ENCODE measurements around the gene THOP1.
A peak's percentile ranks its signal among the peaks of the same experiment; 100 is the strongest.

The THOP1 gene

DNA sequence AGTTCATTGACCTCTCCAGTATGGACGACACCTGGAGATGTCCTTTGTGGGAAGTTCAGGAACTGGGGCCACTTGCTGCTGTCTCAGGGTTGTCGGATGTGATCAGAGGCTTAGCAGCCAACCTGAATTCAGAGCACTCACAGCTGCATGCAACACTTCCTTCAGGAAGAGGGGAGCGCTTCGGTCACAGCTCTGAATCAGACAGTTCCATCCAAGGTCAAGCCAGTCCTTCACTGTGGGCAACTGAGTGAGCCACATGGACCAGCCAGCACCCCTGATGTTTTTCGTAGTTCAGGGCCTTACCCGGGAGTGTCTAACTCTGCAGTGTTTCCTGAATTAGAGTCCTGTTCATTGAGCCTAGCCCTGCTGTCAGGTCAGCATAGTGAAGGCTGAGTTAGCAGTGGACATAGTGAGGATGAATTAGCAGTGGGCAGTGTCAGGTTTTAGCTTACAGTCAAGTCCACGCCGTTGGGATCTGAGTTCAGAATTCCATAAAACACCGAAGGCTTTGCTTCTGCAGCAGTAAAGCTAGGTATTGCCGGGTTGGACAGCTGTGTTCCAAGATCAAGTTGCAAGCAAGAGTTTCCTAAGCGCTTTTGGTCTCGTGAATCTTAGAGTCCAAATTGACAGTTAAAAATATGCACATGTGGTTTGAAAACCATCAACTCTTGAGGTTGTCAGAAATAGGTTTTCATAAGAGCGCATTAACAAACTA lies 61.0 kb downstream of the THOP1 start:
- TF ChIP-seq ZNF274 (IDR thresholded peaks at IDR 0.05; ENCODE audit: low read depth, low read length) = no peak
- H3K4me3 ChIP-seq (ENCODE audit: low read length) = no peak overlapping the region

- H3K4me3 ChIP-seq (ENCODE audit: low read length) = no peak overlapping the region
- no peak for TF ChIP-seq ZNF274 (IDR thresholded peaks at IDR 0.05; ENCODE audit: low read depth, low read length)
Measured at GRCh38 chr19:2847507-2847906, 62.2 kb downstream of the THOP1 start.

DNA sequence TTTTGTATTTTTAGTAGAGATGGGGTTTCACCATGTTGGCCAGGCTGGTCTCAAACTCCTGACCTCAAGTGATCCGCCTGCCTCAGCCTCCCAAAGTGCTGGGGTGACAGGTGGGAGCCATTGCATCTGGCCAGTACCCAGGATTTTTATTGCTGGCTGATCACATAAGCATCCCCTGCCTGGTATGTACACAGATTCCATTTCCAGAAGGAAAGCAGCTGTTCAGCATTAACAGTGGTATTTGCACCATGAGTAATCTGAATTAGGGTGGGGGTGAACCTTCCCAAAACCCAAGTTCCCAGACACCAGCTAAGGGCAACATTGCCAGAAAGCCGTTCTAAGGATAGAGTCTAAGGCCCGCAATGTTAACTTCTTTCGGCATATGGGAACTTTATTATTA lies 63.3 kb downstream of the THOP1 start:
- TF ChIP-seq ZNF274 (IDR thresholded peaks at IDR 0.05; ENCODE audit: low read depth, low read length) = no peak
- no peak overlapping the region for H3K4me3 ChIP-seq (ENCODE audit: low read length)

DNA sequence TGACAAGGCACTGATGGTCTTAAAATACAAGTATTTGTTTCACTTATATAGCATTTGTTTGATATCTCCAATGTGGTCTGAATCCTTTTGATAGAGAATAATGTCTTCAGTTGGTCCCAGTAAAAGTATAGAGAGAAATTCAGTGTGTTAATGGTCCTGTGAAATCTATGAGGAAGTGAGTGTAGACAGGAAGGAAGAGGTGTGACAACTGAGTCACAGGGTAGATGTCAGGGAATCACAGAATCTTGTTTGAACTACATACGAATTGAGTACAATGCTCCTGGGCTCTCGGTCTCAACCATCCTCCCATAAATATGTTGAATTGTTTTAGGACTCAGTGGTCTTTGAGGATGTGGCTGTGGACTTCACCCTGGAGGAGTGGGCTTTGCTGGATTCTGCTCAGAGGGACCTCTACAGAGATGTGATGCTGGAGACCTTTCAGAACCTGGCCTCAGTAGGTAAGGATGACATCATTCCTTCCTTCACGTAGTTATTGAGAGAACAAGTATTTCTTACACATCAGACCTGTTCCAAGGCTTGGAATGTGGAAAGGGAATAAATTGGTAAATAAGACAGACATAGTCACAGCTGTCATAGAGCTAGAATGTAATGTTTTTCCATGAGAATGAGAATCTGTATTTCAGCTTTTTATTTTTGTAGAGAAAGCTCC lies 65.1 kb downstream of the THOP1 start:
- TF ChIP-seq ZNF274 (IDR thresholded peaks at IDR 0.05; ENCODE audit: low read depth, low read length) = no peak
- H3K4me3 ChIP-seq (ENCODE audit: low read length) = no peak overlapping the region

- H3K4me3 ChIP-seq (ENCODE audit: low read length) = no peak overlapping the region
Measured at GRCh38 chr19:2852598-2852997, 67.3 kb downstream of the THOP1 start.

GRCh38 chr19:2853015-2853606 lies 67.8 kb downstream of the THOP1 start:
- TF ChIP-seq ZNF274 (IDR thresholded peaks at IDR 0.05; ENCODE audit: low read depth, low read length) = 0 out of 2 replicates have a peak, but pooled peaks have one; percentile 2
- H3K4me3 ChIP-seq (ENCODE audit: low read length) = no peak overlapping the region

More at GRCh38 chr19:2852598-2852997, 67.3 kb downstream of the THOP1 start:
- TF ChIP-seq ZNF274 (IDR thresholded peaks at IDR 0.05; ENCODE audit: low read depth, low read length) = 0 out of 2 replicates have a peak, but pooled peaks have one; percentile 14

DNA sequence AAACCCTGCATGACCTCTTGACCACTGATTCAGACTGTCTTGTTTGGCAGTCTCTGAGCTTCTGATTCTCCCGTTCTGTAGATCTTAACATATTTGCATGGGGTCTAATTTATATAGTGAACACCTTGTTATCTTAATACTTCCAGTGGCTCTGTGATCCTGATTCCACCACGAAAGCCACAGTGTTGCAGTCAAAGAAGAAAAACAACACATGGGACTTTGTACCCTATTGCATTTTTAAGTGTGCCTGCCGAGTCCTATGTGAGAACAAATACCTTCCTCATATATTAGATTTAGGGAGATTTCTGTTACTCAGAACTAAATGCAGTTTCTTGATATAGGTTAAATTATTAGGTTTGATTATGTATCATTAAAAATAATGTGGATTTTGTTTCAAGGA lies 69.5 kb downstream of the THOP1 start:
- TF ChIP-seq ZNF274 (IDR thresholded peaks at IDR 0.05; ENCODE audit: low read depth, low read length) = no peak
- H3K4me3 ChIP-seq (ENCODE audit: low read length) = no peak overlapping the region

DNA sequence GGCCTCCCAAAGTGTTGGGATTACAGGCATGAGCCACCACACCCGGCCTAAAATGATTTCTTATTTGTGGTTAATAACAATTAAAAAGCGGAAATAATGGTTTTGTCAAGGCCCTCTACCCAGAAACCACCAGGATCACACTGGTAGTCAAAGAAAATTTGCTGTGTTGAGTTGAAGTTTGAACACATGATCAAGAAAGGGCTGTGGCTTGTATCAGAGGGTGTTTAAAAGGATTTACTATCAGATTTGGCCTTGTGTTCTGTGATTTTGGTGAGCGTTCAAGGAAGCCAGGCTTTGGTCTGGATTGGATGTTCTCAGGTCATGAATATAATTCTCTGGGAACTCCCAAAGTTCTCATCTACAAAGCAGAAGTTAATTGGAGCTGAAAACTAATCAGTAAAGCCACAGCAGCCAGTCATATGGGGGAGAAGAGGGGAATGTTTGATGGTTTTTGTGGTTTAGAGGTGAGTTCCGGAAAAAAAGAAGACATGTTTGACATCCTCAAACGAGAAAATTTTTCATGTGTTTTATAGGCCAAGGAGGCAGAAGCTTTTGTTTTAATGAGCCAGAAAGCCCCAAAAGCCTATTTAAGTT lies 71.3 kb downstream of the THOP1 start:
- no peak overlapping the region for H3K4me3 ChIP-seq (ENCODE audit: low read length)
- TF ChIP-seq ZNF274 (IDR thresholded peaks at IDR 0.05; ENCODE audit: low read depth, low read length) = no peak

DNA sequence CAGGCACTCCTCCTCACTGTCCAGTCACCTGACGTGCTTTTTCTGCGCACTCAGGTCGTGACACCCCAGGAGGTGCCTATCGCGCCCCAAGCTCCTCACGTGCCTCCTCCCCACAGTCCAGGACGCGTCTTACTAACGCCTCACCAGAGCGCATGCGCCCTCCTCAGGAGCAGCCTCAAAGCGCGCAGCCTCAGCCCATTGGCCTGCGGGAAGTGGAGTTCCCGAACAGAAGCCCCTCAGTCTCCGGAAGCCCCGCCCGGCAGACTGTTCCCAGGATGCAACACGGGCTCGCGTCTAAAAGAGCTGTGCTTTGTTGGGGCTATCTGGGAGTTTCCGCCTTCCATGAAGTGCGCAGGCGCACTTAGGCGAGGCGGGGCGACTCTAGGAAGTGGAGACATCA lies 73.6 kb downstream of the THOP1 start:
- no peak overlapping the region for H3K4me3 ChIP-seq (ENCODE audit: low read length)
- TF ChIP-seq ZNF274 (IDR thresholded peaks at IDR 0.05; ENCODE audit: low read depth, low read length) = no peak

- no peak for TF ChIP-seq ZNF274 (IDR thresholded peaks at IDR 0.05; ENCODE audit: low read depth, low read length)
Measured at GRCh38 chr19:2863816-2864215, 78.5 kb downstream of the THOP1 start.

More at GRCh38 chr19:2863816-2864215, 78.5 kb downstream of the THOP1 start:
- no peak overlapping the region for H3K4me3 ChIP-seq (ENCODE audit: low read length)
